GM18951 (cell line): ENCODE results near the gene NUP93.

Experiments used
- POLR2A ChIP-seq: IDR thresholded peaks from 4 replicates; pipeline ENCODE4 v1.6.1; 2011; ENCODE audit warnings: mild to moderate bottlenecking; ENCODE audit not compliant: insufficient read length, insufficient read depth; ENCODE audit errors: extremely low read depth
- in situ Hi-C: fragments of 300-500 bp; cut with MboI; formaldehyde crosslinking; loops from one replicate; pipeline ENCODE4 v1.12.0; 2022; ENCODE audit warnings: low sequenced_read_pairs, mixed read lengths, inconsistent platforms; ENCODE audit not compliant: unreplicated experiment

NUP93 gene

GRCh38 chr16:56894331-56894917 is 164.5 kb downstream of the NUP93 start:
- in situ Hi-C loops: no loop called here
- TF ChIP-seq POLR2A: no peak

- in situ Hi-C loops: no loop called here
- TF ChIP-seq POLR2A: no peak
These were observed 165.9 kb downstream of the NUP93 start for GRCh38 chr16:56895813-56896212.

- in situ Hi-C loops: no loop called here
- no peak for TF ChIP-seq POLR2A
These were observed 166.3 kb downstream of the NUP93 start for GRCh38 chr16:56896244-56896643.

GRCh38 chr16:56897026-56897799 is 167.3 kb downstream of the NUP93 start:
- TF ChIP-seq POLR2A: no peak
- in situ Hi-C loops: no loop called here

DNA sequence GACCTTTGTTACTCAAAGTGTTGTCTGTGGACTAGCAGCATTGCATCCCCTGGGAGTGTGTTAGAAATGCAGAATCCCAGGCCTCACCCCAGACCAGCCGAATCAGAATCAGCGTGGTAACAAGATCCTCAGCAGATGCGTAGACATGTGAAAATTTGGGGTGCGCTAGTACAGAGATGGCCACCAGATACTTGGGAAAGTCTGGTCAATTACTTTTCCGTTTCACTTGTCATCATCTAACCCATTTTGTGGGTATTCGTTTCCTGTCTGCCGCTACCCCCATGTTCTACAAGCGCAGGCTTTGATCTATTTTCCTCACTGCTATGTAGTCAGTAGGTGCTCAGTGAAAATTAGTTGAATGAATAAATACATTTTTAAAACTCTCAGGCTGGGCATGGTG is 168.9 kb downstream of the NUP93 start:
- TF ChIP-seq POLR2A: no peak

More for the DNA sequence above, 168.9 kb downstream of the NUP93 start:
- in situ Hi-C loops: no loop called here
